COLO829 (cell line): Measurements from ENCODE around the gene DISP2.

Experiments used
- DNase-seq: peaks from one replicate; pipeline ENCODE4 v3.0.0; 2012; ENCODE audit warnings: low spot score

Gene DISP2

GRCh38 chr15:40392986-40393948 is 35.2 kb downstream of the DISP2 start:
- DNase-seq = no peak

DNA sequence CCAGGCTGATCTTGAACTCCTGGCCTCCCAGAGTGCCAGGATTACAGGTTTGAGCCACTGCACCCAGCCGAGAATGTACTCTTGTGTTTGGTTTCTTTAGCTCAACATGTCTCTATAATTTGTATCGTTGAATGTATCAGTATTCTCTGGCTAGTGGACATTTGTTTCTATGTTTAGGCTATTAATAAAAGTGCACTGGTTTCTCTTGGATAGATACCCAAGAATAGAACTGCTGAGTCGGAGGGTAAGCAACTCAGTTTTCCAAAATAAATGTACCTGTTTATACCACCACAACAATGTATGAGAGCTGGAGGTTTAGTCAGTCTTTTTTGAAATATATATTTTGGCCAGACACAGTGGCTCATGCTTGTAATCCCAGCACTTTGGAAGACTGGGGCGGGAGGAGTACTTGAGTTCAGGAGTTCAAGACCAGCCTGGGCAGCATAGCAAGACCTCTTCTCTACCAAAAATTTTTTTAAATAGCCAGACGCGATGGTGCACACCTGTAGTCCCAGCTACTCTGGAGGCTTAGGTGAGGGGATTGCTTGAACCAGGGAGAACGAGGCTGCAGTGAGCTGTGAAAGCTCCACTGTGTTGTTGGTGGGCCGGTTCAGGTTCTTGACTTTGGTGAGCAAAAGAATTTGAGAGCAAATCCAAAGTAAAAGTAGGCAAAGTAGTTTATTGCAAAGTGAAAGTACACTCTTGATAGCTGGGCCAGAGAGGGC is 39.8 kb downstream of the DISP2 start:
- no peak for DNase-seq

GRCh38 chr15:40398413-40398873 is 40.4 kb downstream of the DISP2 start:
- no peak for DNase-seq

- no peak for DNase-seq
Observed at GRCh38 chr15:40399370-40399769, 41.4 kb downstream of the DISP2 start.

GRCh38 chr15:40405501-40406381 is 47.7 kb downstream of the DISP2 start, which contains the start of gene IVD:
Gene IVD, plus strand, starts transcription at chr15:40405795. Its CDS starts 33 bp downstream, at chr15:40405828.
- DNase-seq = peak; percentile 90

- no peak for DNase-seq
Observed at GRCh38 chr15:40407330-40407990, 49.4 kb downstream of the DISP2 start.

- DNase-seq = no peak
Observed at GRCh38 chr15:40409366-40409765, 51.3 kb downstream of the DISP2 start.

- DNase-seq = no peak
Observed at GRCh38 chr15:40410476-40410875, 52.5 kb downstream of the DISP2 start.

GRCh38 chr15:40412095-40412759 is 54.2 kb downstream of the DISP2 start:
- no peak for DNase-seq

GRCh38 chr15:40413036-40413435 is 55.0 kb downstream of the DISP2 start:
- no peak for DNase-seq

GRCh38 chr15:40414816-40415215 is 56.8 kb downstream of the DISP2 start:
- DNase-seq = no peak

DNA sequence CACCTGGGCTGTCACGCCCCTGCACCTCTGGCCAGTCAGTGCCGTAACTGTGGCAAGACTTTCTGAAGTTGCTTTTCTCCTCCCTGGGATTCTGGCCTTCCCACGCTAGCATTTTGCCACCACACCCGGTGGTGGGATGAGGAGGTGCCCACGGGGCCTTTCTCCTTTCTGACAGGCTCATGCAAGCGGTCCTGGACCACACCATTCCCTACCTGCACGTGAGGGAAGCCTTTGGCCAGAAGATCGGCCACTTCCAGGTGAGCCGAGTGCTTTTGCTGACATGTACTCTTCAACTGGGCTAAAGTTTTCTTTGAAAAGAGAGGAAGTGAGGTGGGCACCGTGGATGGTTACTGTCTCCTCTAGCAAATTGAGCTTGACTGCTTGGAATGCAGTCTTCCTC is 57.2 kb downstream of the DISP2 start:
- DNase-seq = no peak

DNA sequence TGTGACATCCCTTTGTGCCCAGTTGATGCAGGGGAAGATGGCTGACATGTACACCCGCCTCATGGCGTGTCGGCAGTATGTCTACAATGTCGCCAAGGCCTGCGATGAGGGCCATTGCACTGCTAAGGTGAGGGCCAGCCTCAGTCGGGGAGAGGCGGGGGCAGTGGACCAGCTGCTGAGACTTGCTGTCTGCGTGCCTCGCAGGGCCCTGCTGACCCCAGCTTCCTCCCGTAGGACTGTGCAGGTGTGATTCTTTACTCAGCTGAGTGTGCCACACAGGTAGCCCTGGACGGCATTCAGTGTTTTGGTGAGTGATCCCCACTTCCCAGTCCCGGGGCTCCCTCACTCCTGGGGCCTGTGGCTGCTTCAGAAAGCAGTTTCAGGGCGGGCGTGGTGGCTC is 58.0 kb downstream of the DISP2 start:
- DNase-seq = no peak

DNA sequence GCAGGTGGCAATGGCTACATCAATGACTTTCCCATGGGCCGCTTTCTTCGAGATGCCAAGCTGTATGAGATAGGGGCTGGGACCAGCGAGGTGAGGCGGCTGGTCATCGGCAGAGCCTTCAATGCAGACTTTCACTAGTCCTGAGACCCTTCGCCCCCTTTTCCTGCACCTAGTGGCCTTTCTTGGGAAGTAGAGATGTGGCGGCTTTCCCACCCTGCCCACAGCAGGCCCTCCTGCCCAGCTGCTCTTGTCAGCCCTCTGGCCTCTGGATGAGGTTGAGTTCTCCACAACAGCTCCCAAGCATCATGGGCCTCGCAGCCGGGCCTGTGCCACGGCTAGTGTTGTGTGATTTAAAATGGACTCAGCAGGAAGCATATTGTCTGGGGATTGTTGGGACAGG is 60.1 kb downstream of the DISP2 start:
- no peak for DNase-seq

DNA sequence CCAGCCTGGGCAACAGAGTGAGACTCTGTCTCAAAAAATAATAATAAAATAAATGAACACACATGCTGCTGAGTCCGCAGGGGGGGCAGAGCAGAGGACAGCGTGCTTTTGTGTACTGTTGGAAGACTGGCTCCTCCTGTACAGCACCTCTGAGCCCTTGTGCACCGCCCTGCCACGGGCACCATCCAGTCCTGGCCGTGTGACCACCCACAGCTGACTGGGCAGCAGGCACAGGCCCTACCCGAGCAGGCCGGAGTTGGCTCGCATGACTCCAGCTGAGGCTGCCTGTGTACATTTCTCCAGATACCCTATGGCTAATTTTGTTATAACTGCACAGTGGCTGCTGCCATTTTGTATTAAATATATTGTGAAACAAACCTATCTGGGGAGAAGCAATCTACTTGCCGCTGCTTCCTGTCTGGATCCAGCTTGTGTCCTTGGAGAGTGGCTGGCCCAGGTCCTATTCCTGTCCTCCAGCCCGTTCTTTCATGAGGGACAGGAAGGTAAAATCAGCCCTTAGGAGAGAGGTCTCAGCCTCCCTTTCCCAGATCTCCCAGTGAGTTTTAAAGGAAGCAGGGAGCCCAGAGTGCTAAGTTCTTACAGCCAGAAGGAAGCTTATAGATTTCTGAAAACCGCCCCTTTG is 62.2 kb downstream of the DISP2 start:
- DNase-seq = no peak

DNA sequence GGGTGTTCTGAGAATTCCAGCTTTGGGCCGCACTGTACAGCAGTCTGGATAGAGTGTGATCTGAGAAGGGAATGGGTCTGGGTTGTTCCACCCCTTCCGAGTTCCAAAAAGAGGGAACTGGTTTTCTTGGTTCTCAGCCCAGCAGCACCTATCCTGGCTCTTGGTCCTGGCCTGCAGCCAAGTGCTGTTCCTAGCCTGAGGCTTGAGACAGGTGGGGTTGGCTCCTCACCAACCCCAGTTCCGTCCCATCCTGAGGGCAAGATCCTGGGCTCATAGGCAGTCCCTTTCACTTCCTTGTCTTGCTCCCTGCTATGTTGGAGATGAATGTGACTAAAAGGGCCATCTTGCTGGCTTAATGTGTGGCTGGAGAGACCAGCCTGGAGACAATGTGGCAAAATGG is 62.8 kb downstream of the DISP2 start:
- no peak for DNase-seq

- DNase-seq = peak; percentile 45
Observed at GRCh38 chr15:40421246-40422157, 63.5 kb downstream of the DISP2 start.

DNA sequence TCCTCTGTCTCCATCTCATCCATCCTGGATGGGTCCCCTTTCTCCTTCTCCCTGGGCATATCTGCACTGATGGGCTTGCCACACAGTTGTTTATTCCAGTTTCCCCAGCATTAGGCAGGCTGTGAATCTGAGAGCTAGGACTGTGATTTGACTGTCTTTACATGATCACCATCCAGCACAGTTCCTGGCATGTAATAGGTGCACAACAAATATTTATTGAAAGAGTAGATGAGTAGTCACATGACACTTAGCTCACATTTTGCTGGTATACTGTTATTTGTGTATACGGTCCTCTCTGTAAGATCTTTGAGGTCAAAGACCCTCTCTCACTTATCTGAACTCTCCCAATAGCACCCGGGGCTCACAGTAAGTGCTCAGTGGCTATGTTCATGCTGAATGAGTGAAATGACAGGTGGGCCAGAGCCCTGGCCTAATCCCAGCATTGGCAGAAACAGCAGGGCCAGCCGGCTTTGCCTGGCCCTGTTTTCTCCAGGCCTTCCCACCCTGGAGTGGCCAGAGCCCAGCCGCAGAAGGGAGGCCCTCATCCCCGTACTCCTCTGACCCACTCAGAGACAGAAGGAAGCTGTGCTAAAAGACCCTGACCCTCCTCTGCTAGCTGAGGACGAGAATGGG is 66.6 kb downstream of the DISP2 start:
- no peak for DNase-seq

DNA sequence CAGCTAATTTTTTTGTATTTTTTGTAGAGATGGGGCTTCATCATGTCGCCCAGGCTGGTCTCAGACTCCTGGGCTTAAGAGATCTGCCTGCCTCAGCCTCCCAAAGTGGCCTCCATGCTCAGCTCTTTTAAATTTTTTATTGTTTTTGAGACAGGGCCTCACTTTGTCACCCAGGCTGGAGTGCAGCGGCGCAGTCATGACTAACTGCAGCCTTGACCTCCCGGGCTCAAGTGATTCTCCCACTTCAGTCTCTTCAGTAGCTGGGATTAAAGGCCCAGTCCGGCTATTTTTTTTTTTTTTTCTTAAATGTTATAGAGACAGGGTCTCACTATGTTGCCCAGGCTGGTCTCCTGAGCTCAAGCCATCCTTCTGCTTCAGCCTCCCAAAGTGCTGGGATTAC is 67.7 kb downstream of the DISP2 start:
- no peak for DNase-seq
